Small intestine (tissue), 7 donors: Measurements from ENCODE around the gene ECE1. TPM values are rescaled to one million over a fixed set of nuclear protein-coding genes. Genes with fewer than 3 reads are reported as not detected.
A peak's percentile ranks its signal among the peaks of the same experiment; 100 is the strongest.
"Not testable (repeated sequence)": the region's sequence is repeated elsewhere in the genome, so short reads cannot be mapped to it uniquely, and the experiment has no call there.

Experiments
- DNase-seq, 2 donors: peaks; one replicate each; pipeline versions ENCODE4 v3.0.0 to v3.0.0-alpha.2; 2013
- FAIRE-seq: peaks from 2 replicates; lab custom pipeline; 2012; peaks lifted over from hg19 to GRCh38; lab: Jason Lieb, UNC
- H3K27ac ChIP-seq, 3 donors: one replicate each; pipeline ENCODE4 v1.5.1; 2013; ENCODE audit warnings: low read length in 2 of 3, mild to moderate bottlenecking in 2 of 3, control low read depth in 1 of 3, inconsistent platforms in 1 of 3, low read depth in 1 of 3, moderate library complexity in 1 of 3
- H3K27me3 ChIP-seq, 3 donors: one replicate each; pipeline ENCODE4 v1.6.1; 2013; ENCODE audit warnings: low read length in 3 of 3, inconsistent platforms in 1 of 3; ENCODE audit not compliant: control insufficient read depth in 3 of 3, insufficient read depth in 3 of 3
- H3K36me3 ChIP-seq, 3 donors: one replicate each; pipeline ENCODE4 v1.6.1; 2013; ENCODE audit warnings: low read length in 3 of 3, inconsistent platforms in 1 of 3, low read depth in 1 of 3, mild to moderate bottlenecking in 1 of 3, moderate library complexity in 1 of 3; ENCODE audit not compliant: control insufficient read depth in 3 of 3, insufficient read depth in 2 of 3
- H3K4me1 ChIP-seq, 3 donors: one replicate each; pipeline ENCODE4 v1.6.1; 2013; ENCODE audit warnings: low read length in 2 of 3, inconsistent platforms in 1 of 3, low read depth in 1 of 3, mild to moderate bottlenecking in 1 of 3, moderate library complexity in 1 of 3; ENCODE audit not compliant: control insufficient read depth in 3 of 3, insufficient read depth in 2 of 3
- H3K4me3 ChIP-seq, 3 donors: one replicate each; pipeline ENCODE4 v1.5.1; 2013; ENCODE audit warnings: low read length in 3 of 3, control low read depth in 1 of 3, inconsistent platforms in 1 of 3, low read depth in 1 of 3, mild to moderate bottlenecking in 1 of 3, moderate library complexity in 1 of 3
- H3K9me3 ChIP-seq, 2 donors: one replicate each; pipeline ENCODE4 v1.6.1; 2013; ENCODE audit warnings: low read depth in 1 of 2, low read length in 1 of 2; ENCODE audit not compliant: control insufficient read depth in 2 of 2, insufficient read depth in 1 of 2
- WGBS, 3 donors: extraction: QIAGEN DNeasy Blood & Tissue Kit; methylation state at CpG; one replicate each; pipeline ENCODE4 v1.1.7; 2013; 5-methylcytosine and 5-hydroxymethylcytosine counted together
- polyA plus RNA-seq, 4 donors: library from polyadenylated mRNA; stranded (reverse) in 3 of 4; unstranded in 1 of 4; fragments of 200-250 nt in 3 of 4; fragments of 120-200 nt in 1 of 4; gene quantifications; one replicate each; pipeline versions ENCODE4 v1.2.1 to v1.2.3, GENCODE V29; 2013
- donor health status: healthy with polysubstance abuse.
- donor health status: control.
- donor health status: control.
- donor health status: Bipolar disorder and iron deficiency.
- donor health status: healthy.

Gene ECE1
- polyA plus RNA-seq, 4 donors: 20.8 to 68.9 (median 40.4) TPM

GRCh38 chr1:21175324-21175669 is 115.0 kb downstream of the ECE1 start:
- H3K27me3 ChIP-seq: no peaks in the 10 kb centered on the region
- H3K9me3 ChIP-seq: no peaks in the 10 kb centered on the region
- FAIRE-seq (no peak), DNase-seq (peak; percentile 55 to 69)
- H3K4me3 ChIP-seq: peak overlapping the region; percentile 73 to 87 (median 82)
- peaks cover 0 to 6% (median 2%) of the 10 kb centered on the region in 3 donors for H3K36me3 ChIP-seq
- H3K4me1 ChIP-seq: peaks cover 0 to 13% (median 6%) of the 10 kb centered on the region in 3 donors
- H3K27ac ChIP-seq: peak overlapping the region; percentile 70 to 90 (median 90)
- WGBS, 3 donors: 0 to 1% (median 1%) methylated on average over 6 of the region's 6 CpGs

GRCh38 chr1:21174654-21175323 is 115.5 kb downstream of the ECE1 start:
- Histone ChIP-seq H3K4me1 (peaks cover 0 to 13% (median 6%) of the 10 kb centered on the region in 3 donors), H3K27ac (peak overlapping the region; percentile 36 to 70 (median 37)), H3K9me3 (no peaks in the 10 kb centered on the region), H3K4me3 (peak overlapping the region; percentile 18 to 82 (median 73)), H3K36me3 (peaks cover 0 to 10% (median 2%) of the 10 kb centered on the region in 3 donors), H3K27me3 (no peaks in the 10 kb centered on the region)
- DNase-seq (peak; percentile 35 to 68), FAIRE-seq (no peak)
- 6 to 21% (median 17%) methylated on average over 12 of the region's 12 CpGs for WGBS, 3 donors

- Histone ChIP-seq H3K36me3 (peaks cover 0 to 11% (median 2%) of the 10 kb centered on the region in 3 donors), H3K4me3 (peak overlapping the region in 2 of 3 donors; percentile 73 to 82), H3K27me3 (no peaks in the 10 kb centered on the region), H3K4me1 (peaks cover 0 to 13% (median 6%) of the 10 kb centered on the region in 3 donors), H3K27ac (peak overlapping the region in 1 of 3 donors; percentile 26), H3K9me3 (no peaks in the 10 kb centered on the region)
- FAIRE-seq (no peak), DNase-seq (no peak)
- 22 to 49% (median 36%) methylated on average over 2 of the region's 2 CpGs for WGBS, 3 donors
Observed at GRCh38 chr1:21174230-21174629, 116.0 kb downstream of the ECE1 start.

GRCh38 chr1:21173096-21173495 is 117.2 kb downstream of the ECE1 start:
- Histone ChIP-seq H3K36me3 (peaks cover 0 to 22% (median 2%) of the 10 kb centered on the region in 3 donors), H3K4me1 (peaks cover 0 to 13% (median 6%) of the 10 kb centered on the region in 3 donors)
- H3K9me3 ChIP-seq, H3K27ac ChIP-seq, H3K4me3 ChIP-seq, H3K27me3 ChIP-seq, FAIRE-seq, DNase-seq: not testable (repeated sequence)
- WGBS, 3 donors: 82 to 92% (median 88%) methylated on average over 11 to 12 of the region's 12 CpGs

- H3K27me3 ChIP-seq, H3K4me3 ChIP-seq, H3K27ac ChIP-seq, H3K4me1 ChIP-seq, FAIRE-seq, H3K9me3 ChIP-seq, DNase-seq: not testable (repeated sequence)
- 50 to 78% (median 74%) methylated on average over 4 of the region's 4 CpGs for WGBS, 3 donors
- H3K36me3 ChIP-seq: peaks cover 3 to 38% (median 4%) of the 10 kb centered on the region in 3 donors
Observed at GRCh38 chr1:21170837-21171236, 119.4 kb downstream of the ECE1 start.

- Histone ChIP-seq H3K36me3 (peaks cover 3 to 42% (median 4%) of the 10 kb centered on the region in 3 donors), H3K4me3 (no peak overlapping the region), H3K9me3 (no peaks in the 10 kb centered on the region), H3K27ac (no peak overlapping the region), H3K27me3 (no peaks in the 10 kb centered on the region), H3K4me1 (peaks cover 0 to 4% (median 0%) of the 10 kb centered on the region in 3 donors)
- 97 to 100% (median 99%) methylated on average over 2 of the region's 2 CpGs for WGBS, 3 donors
- FAIRE-seq (no peak), DNase-seq (no peak)
Observed at GRCh38 chr1:21168444-21168843, 121.8 kb downstream of the ECE1 start.

Other genes with a start within 250 kb of the ECE1 start
- 10 to 100 TPM; 10.8 to 32.1 (median 20.1) TPM for gene EIF4G3, start 113.6 kb downstream of the ECE1 start, polyA plus RNA-seq
- gene NBPF3, start 149.7 kb upstream of the ECE1 start, polyA plus RNA-seq: 10 to 100 TPM in 1 of 4 donors, 1 to 10 TPM in 3; 1.4 to 11.4 (median 2.2) TPM
- gene ALPL, start 219.0 kb upstream of the ECE1 start, polyA plus RNA-seq: 1 to 10 TPM in 3 of 4 donors, under 1 TPM in 1; 0.89 to 3.0 (median 2.0) TPM